Erythroblast (primary cell): ENCODE data around the gene ITK.

Source experiments
- GATA1 ChIP-seq: IDR thresholded peaks from 2 replicates; pipeline ENCODE4 v1.6.1; 2011; ENCODE audit warnings: low read depth, mild to moderate bottlenecking, control low read depth, low read length, moderate library complexity
- POLR2A ChIP-seq: IDR thresholded peaks from 2 replicates; pipeline ENCODE4 v1.6.1; 2011; ENCODE audit warnings: mild to moderate bottlenecking, low read length

GRCh38 chr5:157280927-157281326, 100.3 kb downstream of the ITK start:
- no peak for TF ChIP-seq POLR2A
- no peak for TF ChIP-seq GATA1
